DND-41 (cell line): ENCODE results near the gene GRIN2A.

Experiments
- ATAC-seq: fragments of 200-7000 bp; cut with Tn5 transposase; 3 replicates; pipeline ENCODE4 v1.9.1; 2021; ENCODE audit warnings: low read depth; ENCODE audit not compliant: insufficient read depth
- DNase-seq: peaks from one replicate; pipeline ENCODE4 v3.0.0-alpha.2; 2020
- H2AFZ ChIP-seq: 2 replicates; pipeline ENCODE4 v1.6.0; 2012; ENCODE audit warnings: low read depth, low read length
- H3K27ac ChIP-seq: 2 replicates; pipeline ENCODE4 v1.5.1; 2012; ENCODE audit warnings: low read length, inconsistent platforms
- H3K27me3 ChIP-seq: fragments of 200-600 bp; sonication (generic); 2 replicates; pipeline ENCODE4 v1.6.0; 2012; ENCODE audit warnings: low read length, mild to moderate bottlenecking, inconsistent platforms; ENCODE audit not compliant: insufficient read depth, poor library complexity
- H3K36me3 ChIP-seq: 2 replicates; pipeline ENCODE4 v1.5.1; 2012; ENCODE audit warnings: low read length, inconsistent platforms; ENCODE audit not compliant: insufficient read depth
- H3K4me1 ChIP-seq: 2 replicates; pipeline ENCODE4 v1.5.1; 2012; ENCODE audit warnings: mild to moderate bottlenecking, low read length; ENCODE audit not compliant: insufficient read depth
- H3K4me2 ChIP-seq: 2 replicates; pipeline ENCODE4 v1.6.0; 2012; ENCODE audit warnings: mild to moderate bottlenecking, moderate library complexity, low read length, inconsistent platforms; ENCODE audit not compliant: insufficient read depth
- H3K4me3 ChIP-seq, 2 experiments: fragments of 200-600 bp in 1 of 2; shearing (Covaris generic) in 1 of 2; 2 replicates each; pipeline ENCODE4 v1.5.1; 2012 to 2016; ENCODE audit warnings: inconsistent platforms in 2 of 2, low read length in 2 of 2, mild to moderate bottlenecking in 2 of 2, low read depth in 1 of 2, moderate library complexity in 1 of 2
- H3K79me2 ChIP-seq: 2 replicates; pipeline ENCODE4 v1.6.0; 2012; ENCODE audit warnings: low read length, inconsistent platforms; ENCODE audit not compliant: insufficient read depth
- H3K9ac ChIP-seq: 2 replicates; pipeline ENCODE4 v1.6.0; 2012; ENCODE audit warnings: low read depth, mild to moderate bottlenecking, inconsistent platforms, low read length, moderate library complexity
- H3K9me3 ChIP-seq: 2 replicates; pipeline ENCODE4 v1.5.1; 2012; ENCODE audit warnings: low read length, moderate library complexity, mild to moderate bottlenecking, inconsistent platforms; ENCODE audit not compliant: insufficient read depth, severe bottlenecking
- H4K20me1 ChIP-seq: 2 replicates; pipeline ENCODE4 v1.6.0; 2012; ENCODE audit warnings: low read length; ENCODE audit not compliant: insufficient read depth
- EZH2 ChIP-seq: IDR thresholded peaks from 3 replicates; pipeline ENCODE4 v1.6.1; 2012; ENCODE audit warnings: borderline replicate concordance, low read depth, mild to moderate bottlenecking, moderate library complexity, low read length, inconsistent platforms; ENCODE audit not compliant: severe bottlenecking
- TF ChIP-seq, protein P1 (sequence below): IDR thresholded peaks from 2 replicates; pipeline ENCODE4 v1.5.1; 2012; ENCODE audit warnings: borderline replicate concordance, low read length, moderate library complexity, mild to moderate bottlenecking; ENCODE audit not compliant: poor library complexity, severe bottlenecking; ENCODE audit errors: extremely low read depth

GRIN2A gene

GRCh38 chr16:10093576-10093975 is 88.7 kb downstream of the GRIN2A start:
- H3K4me2 ChIP-seq: no peak overlapping the region
- H3K9ac ChIP-seq: no peak overlapping the region
- H3K36me3 ChIP-seq: no peaks in the 10 kb centered on the region
- no peak overlapping the region for H3K4me3 ChIP-seq
- no peak for ATAC-seq
- peaks cover 3% of the 10 kb centered on the region; the same call in 1 of the 2 replicates for H4K20me1 ChIP-seq
- no peak overlapping the region for H3K27ac ChIP-seq
- no peaks in the 10 kb centered on the region for H3K79me2 ChIP-seq
- H2AFZ ChIP-seq: no peak overlapping the region
- no peaks in the 10 kb centered on the region for H3K27me3 ChIP-seq
- H3K9me3 ChIP-seq: no peaks in the 10 kb centered on the region
- H3K4me1 ChIP-seq: no peaks in the 10 kb centered on the region
- no peak for DNase-seq
- TF ChIP-seq, protein P1, sequence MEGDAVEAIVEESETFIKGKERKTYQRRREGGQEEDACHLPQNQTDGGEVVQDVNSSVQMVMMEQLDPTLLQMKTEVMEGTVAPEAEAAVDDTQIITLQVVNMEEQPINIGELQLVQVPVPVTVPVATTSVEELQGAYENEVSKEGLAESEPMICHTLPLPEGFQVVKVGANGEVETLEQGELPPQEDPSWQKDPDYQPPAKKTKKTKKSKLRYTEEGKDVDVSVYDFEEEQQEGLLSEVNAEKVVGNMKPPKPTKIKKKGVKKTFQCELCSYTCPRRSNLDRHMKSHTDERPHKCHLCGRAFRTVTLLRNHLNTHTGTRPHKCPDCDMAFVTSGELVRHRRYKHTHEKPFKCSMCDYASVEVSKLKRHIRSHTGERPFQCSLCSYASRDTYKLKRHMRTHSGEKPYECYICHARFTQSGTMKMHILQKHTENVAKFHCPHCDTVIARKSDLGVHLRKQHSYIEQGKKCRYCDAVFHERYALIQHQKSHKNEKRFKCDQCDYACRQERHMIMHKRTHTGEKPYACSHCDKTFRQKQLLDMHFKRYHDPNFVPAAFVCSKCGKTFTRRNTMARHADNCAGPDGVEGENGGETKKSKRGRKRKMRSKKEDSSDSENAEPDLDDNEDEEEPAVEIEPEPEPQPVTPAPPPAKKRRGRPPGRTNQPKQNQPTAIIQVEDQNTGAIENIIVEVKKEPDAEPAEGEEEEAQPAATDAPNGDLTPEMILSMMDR: no peak
- no peak for TF ChIP-seq EZH2

GRCh38 chr16:10090816-10091215 is 91.4 kb downstream of the GRIN2A start:
- Histone ChIP-seq H3K4me3 (no peak overlapping the region), H3K36me3 (no peaks in the 10 kb centered on the region), H3K4me2 (no peak overlapping the region), H4K20me1 (no peaks in the 10 kb centered on the region), H2AFZ (no peak overlapping the region), H3K27ac (no peak overlapping the region), H3K27me3 (no peaks in the 10 kb centered on the region), H3K4me1 (no peaks in the 10 kb centered on the region), H3K9ac (no peak overlapping the region), H3K9me3 (no peaks in the 10 kb centered on the region), H3K79me2 (no peaks in the 10 kb centered on the region)
- no peak for TF ChIP-seq EZH2
- TF ChIP-seq, protein P1: no peak
- DNase-seq (no peak), ATAC-seq (no peak)

DNA sequence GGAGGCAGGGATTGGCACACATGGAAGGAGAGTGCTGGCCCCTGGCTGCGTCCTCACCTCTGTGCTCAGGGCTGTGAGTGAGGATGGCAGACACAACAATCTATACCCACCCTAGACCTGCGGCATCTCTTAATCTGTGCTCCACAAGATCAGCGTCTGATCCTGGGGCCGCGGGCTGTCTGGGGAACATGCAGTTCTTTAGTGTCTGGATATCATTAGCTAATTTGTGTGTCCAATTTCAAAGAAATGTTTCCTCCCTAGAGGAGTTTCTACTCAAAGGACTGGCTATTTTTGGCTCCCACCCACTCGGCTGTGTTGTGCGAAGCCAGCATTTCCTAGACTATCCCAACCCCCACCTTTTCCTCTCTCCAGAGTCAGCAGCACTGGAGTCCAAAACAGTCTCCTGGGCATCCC is 93.8 kb downstream of the GRIN2A start:
- DNase-seq (no peak), ATAC-seq (no peak)
- no peaks in the 10 kb centered on the region for H3K27me3 ChIP-seq
- no peak overlapping the region for H2AFZ ChIP-seq
- H3K4me3 ChIP-seq: no peak overlapping the region
- H3K36me3 ChIP-seq: no peaks in the 10 kb centered on the region
- TF ChIP-seq EZH2: no peak
- TF ChIP-seq, protein P1: no peak
- H3K4me2 ChIP-seq: no peak overlapping the region
- H3K79me2 ChIP-seq: no peaks in the 10 kb centered on the region
- no peak overlapping the region for H3K27ac ChIP-seq
- H3K4me1 ChIP-seq: no peaks in the 10 kb centered on the region
- no peaks in the 10 kb centered on the region for H3K9me3 ChIP-seq
- H4K20me1 ChIP-seq: no peaks in the 10 kb centered on the region
- no peak overlapping the region for H3K9ac ChIP-seq

GRCh38 chr16:10087151-10087550 is 95.1 kb downstream of the GRIN2A start:
- H3K4me2 ChIP-seq: no peak overlapping the region
- no peak overlapping the region for H3K27ac ChIP-seq
- no peaks in the 10 kb centered on the region for H3K4me1 ChIP-seq
- H3K9ac ChIP-seq: no peak overlapping the region
- no peaks in the 10 kb centered on the region for H3K27me3 ChIP-seq
- no peak overlapping the region for H2AFZ ChIP-seq
- no peaks in the 10 kb centered on the region for H4K20me1 ChIP-seq
- no peaks in the 10 kb centered on the region for H3K9me3 ChIP-seq
- DNase-seq: no peak
- H3K4me3 ChIP-seq: no peak overlapping the region
- no peaks in the 10 kb centered on the region for H3K36me3 ChIP-seq
- TF ChIP-seq, protein P1: no peak
- no peak for TF ChIP-seq EZH2
- H3K79me2 ChIP-seq: no peaks in the 10 kb centered on the region
- no peak for ATAC-seq
